GM12873 (cell line): ENCODE measurements around the gene MLXIP.

ENCODE experiments used
- TF ChIP-seq, protein P1 (sequence below): IDR thresholded peaks from 2 replicates; pipeline ENCODE4 v1.5.1; 2012; ENCODE audit warnings: low read depth, mild to moderate bottlenecking, moderate library complexity, low read length, control low read depth; ENCODE audit not compliant: insufficient read depth; ENCODE audit errors: missing control alignments

The MLXIP gene

DNA sequence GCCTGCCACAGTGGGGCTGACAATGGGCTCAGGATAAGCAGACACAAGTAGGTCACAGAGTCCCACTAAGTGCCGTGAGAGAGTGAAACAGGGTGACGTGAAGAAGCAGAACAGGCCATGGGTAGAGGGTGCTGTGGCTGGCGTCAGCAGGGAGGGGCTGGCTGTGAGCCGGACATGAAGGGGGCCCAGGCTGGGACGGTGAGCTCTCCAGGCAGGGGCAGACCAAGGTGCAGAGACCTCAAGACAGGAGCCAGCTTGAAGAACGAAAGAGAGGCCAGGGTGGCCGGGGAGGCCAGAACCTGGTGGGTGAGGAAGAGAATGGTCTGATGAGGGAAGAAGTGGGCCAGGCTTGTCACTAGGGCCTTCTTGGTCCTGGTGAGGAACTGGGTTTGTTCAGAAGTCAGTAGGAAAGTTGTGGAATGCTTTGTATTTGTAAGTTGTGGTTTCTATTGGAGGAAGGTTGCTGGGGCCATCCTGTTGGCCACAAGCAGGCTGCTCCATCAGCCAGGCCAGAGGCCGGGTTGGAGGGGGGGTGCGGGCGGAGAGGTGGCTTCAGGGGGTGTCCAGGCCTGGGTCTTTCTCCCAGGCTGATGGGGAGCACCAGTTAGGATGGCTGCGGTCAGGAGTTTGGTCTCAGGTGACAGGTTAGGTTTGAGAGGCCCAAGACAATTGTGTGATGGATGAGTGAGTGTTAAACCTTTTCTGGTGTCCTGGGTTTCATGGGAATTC lies 21.4 kb upstream of the MLXIP start:
- TF ChIP-seq, protein P1, sequence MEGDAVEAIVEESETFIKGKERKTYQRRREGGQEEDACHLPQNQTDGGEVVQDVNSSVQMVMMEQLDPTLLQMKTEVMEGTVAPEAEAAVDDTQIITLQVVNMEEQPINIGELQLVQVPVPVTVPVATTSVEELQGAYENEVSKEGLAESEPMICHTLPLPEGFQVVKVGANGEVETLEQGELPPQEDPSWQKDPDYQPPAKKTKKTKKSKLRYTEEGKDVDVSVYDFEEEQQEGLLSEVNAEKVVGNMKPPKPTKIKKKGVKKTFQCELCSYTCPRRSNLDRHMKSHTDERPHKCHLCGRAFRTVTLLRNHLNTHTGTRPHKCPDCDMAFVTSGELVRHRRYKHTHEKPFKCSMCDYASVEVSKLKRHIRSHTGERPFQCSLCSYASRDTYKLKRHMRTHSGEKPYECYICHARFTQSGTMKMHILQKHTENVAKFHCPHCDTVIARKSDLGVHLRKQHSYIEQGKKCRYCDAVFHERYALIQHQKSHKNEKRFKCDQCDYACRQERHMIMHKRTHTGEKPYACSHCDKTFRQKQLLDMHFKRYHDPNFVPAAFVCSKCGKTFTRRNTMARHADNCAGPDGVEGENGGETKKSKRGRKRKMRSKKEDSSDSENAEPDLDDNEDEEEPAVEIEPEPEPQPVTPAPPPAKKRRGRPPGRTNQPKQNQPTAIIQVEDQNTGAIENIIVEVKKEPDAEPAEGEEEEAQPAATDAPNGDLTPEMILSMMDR = no peak

DNA sequence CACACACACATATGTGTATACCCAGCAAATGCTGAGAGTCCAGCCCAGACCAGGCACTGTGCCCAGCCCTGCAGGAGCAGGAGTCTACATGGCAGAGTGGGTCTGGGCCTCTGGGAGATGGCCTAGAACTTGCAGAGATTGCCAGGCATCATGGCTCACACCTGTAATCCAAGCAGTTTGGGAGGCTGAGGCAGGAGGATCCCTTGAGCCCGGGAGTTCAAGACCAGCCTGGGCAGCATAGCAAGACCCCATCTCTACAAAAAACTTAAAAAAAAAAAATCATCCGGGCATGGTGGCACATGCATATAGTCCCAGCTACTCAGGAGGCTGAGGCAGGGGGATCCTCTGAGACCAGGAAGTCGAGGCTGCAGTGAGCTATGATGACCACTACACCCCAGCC lies 20.8 kb upstream of the MLXIP start:
- TF ChIP-seq, protein P1 = no peak

DNA sequence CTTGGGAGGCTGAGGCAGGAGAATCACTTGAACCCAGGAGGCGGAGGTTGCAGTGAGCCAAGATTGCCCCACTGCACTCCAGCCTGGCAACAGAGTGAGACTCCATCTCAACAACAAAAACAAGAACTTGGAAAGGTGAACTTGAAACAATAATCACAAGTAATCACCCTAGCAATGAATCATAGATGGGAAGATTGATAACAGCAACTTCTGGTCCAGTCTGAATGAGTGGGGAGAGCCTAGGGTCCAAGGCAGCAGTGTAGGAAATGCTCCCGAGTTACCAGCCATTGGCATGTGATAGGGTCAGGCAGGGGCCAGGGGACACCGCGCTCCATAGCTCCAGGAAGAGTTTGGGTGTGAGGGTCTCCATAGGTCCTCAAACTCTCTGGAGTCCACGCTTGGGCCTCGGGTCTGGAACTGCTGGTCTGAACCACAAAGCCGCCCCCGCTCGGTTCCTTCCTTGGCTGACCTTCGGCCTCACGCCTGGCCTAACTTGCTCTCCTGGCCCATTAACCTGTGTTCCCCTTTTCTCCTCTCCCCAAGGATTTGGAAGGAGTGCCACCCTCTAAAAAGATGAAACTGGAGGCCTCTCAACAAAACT lies 19.9 kb upstream of the MLXIP start:
- TF ChIP-seq, protein P1 = no peak

DNA sequence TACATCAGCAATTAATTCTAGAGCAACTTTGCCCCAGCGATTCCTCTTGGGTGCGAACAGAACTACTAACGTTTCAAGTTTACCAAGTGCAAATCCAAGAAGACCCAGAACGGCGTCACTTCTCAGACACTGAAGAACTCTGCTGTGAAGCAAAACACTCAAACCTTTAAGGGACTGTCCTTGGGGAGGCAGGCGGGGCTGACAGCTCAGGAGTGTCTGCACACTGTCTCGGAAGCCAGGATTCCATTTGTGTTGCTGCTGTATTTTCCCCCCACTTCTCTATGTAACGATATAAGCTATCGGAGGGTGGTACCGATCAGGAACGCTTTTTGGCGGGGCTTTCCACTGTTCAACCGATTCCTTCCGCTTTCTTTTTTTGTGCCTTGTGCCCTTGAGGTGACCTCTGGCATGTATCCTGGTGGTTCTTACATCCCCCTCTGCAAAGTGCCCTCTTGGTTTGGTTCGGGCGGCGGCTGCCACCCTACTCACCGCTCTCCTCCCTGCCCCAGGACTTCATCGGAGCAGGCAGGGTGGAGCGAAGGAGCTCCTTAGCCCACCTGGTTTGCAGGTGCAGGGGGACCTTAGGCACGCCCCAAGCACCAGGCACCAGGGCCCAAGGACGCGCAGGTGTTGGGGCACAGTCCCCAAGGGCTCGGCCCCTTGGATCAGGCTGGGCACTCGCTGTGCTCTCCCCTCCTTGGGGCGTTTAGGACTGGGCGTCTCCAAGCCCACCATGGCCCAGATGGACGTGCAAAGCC lies 19.2 kb upstream of the MLXIP start:
- TF ChIP-seq, protein P1 = no peak

DNA sequence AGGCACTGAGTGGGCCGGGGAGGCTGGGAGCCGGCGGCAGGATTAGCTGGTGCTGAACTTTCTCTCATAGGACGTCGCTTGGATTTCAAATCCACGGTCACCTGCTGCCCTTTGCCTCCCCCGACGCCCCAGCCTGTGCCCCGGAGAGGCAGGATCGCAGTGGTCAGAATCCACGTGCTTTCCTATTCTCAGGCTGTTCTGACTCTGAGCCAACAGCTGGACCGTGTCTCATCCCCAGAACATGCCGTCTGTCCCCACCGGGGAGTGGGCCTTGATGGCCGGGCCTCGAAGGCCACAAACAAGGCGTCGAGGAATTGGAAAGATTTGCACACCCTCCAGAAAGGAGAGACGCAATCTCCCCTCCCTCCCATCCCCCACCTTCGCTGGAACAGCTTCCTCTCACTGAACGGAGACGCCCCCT lies 18.5 kb upstream of the MLXIP start:
- TF ChIP-seq, protein P1 = no peak

DNA sequence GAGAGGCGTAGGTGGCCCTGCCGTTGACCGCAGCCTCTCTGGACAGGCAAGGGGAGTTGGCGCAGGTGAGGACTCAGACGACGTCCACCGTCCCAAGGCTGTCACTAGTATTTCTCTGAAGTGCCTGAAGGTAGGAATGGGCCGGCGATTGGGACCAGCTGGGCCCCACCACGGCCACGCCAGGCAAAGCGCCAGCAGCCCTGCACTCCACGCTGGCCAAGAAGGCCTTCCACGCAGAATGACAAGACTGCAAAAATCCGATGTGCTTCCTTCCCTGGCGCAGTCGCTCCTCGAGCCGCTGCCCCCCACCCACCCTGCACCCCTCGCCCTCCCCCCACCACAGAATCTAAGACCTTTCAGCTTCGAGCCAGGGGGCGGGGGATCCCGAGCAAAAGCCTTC lies 17.3 kb upstream of the MLXIP start:
- TF ChIP-seq, protein P1 = no peak

DNA sequence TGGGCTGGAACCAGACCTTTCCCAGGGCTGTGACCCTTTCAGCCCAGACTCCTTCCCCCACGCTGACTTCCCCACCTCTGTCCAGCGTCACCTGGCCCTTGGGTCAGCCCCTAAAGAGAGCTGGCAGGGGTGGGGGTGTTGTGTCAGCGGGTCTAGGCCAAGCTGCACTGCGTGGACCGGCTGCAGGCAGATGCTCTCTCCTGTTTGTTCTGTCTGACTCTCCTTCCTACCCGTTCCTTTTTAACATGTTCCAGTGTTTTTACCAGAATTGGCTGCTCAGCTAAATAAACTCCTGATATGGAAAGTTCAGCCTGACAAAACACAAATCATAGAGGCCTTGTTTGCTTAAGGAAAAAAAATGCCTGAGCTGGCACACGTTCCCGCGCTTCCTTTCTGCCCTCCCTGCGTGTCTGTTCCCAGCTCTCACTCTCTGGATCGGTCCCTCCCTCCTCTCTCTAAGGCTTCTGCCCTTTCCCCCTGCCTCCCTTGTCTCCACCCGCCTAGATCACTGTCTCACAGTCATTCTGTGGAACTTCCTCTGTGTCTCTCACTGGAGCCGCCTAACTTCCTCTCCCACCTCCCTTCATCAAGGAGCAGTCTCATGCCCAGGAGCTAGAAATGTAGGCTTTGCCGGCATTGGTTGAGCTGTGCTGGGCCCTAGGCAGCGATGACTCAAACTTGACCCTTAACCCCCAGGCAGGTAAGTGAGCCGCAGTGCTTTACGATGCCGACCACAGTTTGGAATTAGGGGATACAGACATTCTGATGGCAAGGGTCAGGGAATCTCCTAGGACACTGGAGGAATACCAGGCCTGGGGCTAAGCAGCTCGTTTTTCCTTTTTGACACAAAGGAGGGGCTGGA lies 15.5 kb upstream of the MLXIP start:
- TF ChIP-seq, protein P1 = no peak
